ENCODE data around the gene ZFP91.

Gene ZFP91

GRCh38 chr11:58600510-58600909 is 21.6 kb downstream of the ZFP91 start:
- TF ChIP-seq CTCF (IDR thresholded peaks at IDR 0.05; ENCODE audit: low read depth, low read length, poor library complexity, severe bottlenecking): no peak
- Histone ChIP-seq H3K27ac (ENCODE audit: low read depth, low read length) (no peak overlapping the region), H3K4me2 (ENCODE audit: low read length) (no peak overlapping the region), H3K27me3 (ENCODE audit: control insufficient read depth, low read length) (no peaks in the 10 kb centered on the region), H4K20me1 (ENCODE audit: control insufficient read depth, insufficient read depth, low read depth, low read length) (peaks cover 5% of the 10 kb centered on the region; the same call in 1 of the 2 replicates), H3K4me3 (ENCODE audit: low read length) (no peak overlapping the region), H3F3A (ENCODE audit: control insufficient read depth, insufficient read depth) (no peaks in the 10 kb centered on the region; the same call in 1 of the 2 replicates), H3K9me2 (replicated peaks; ENCODE audit: control insufficient read depth, low read length) (no peaks in the 10 kb centered on the region), H3K36me3 (ENCODE audit: control insufficient read depth, low read length) (peaks cover 91% of the 10 kb centered on the region), H3K9me3 (ENCODE audit: control insufficient read depth, insufficient read depth, low read length) (no peaks in the 10 kb centered on the region), H3K79me2 (ENCODE audit: control insufficient read depth, low read length) (peaks cover 100% of the 10 kb centered on the region), H3K4me1 (ENCODE audit: control insufficient read depth, low read length) (peaks cover 12% of the 10 kb centered on the region)

GRCh38 chr11:58606930-58607714 is 28.3 kb downstream of the ZFP91 start:
- Histone ChIP-seq H4K20me1 (ENCODE audit: control insufficient read depth, insufficient read depth, low read depth, low read length) (no peaks in the 10 kb centered on the region), H3K79me2 (ENCODE audit: control insufficient read depth, low read length) (peaks cover 80% of the 10 kb centered on the region), H3K27ac (ENCODE audit: low read depth, low read length) (no peak overlapping the region), H3K36me3 (ENCODE audit: control insufficient read depth, low read length) (peaks cover 87% of the 10 kb centered on the region), H3K9me2 (replicated peaks; ENCODE audit: control insufficient read depth, low read length) (no peaks in the 10 kb centered on the region), H3K4me1 (ENCODE audit: control insufficient read depth, low read length) (peaks cover 20% of the 10 kb centered on the region), H3K9me3 (ENCODE audit: control insufficient read depth, insufficient read depth, low read length) (no peaks in the 10 kb centered on the region), H3K27me3 (ENCODE audit: control insufficient read depth, low read length) (no peaks in the 10 kb centered on the region), H3K4me3 (ENCODE audit: low read length) (no peak overlapping the region), H3F3A (ENCODE audit: control insufficient read depth, insufficient read depth) (no peaks in the 10 kb centered on the region), H3K4me2 (ENCODE audit: low read length) (no peak overlapping the region)
- TF ChIP-seq CTCF (IDR thresholded peaks at IDR 0.05; ENCODE audit: low read depth, low read length, poor library complexity, severe bottlenecking) (no peak), EZH2phosphoT487 (IDR thresholded peaks at IDR 0.05; ENCODE audit: borderline replicate concordance, low read length) (no peak)

GRCh38 chr11:58608331-58608730 is 29.5 kb downstream of the ZFP91 start:
- no peaks in the 10 kb centered on the region; the same call in 1 of the 2 replicates for H3F3A ChIP-seq (ENCODE audit: control insufficient read depth, insufficient read depth)
- no peaks in the 10 kb centered on the region for H4K20me1 ChIP-seq (ENCODE audit: control insufficient read depth, insufficient read depth, low read depth, low read length)
- peaks cover 88% of the 10 kb centered on the region for H3K36me3 ChIP-seq (ENCODE audit: control insufficient read depth, low read length)
- H3K9me2 ChIP-seq (replicated peaks; ENCODE audit: control insufficient read depth, low read length): no peaks in the 10 kb centered on the region
- no peaks in the 10 kb centered on the region for H3K27me3 ChIP-seq (ENCODE audit: control insufficient read depth, low read length)
- H3K4me3 ChIP-seq (ENCODE audit: low read length): no peak overlapping the region
- no peak overlapping the region for H3K4me2 ChIP-seq (ENCODE audit: low read length)
- peaks cover 20% of the 10 kb centered on the region for H3K4me1 ChIP-seq (ENCODE audit: control insufficient read depth, low read length)
- H3K79me2 ChIP-seq (ENCODE audit: control insufficient read depth, low read length): peaks cover 68% of the 10 kb centered on the region
- TF ChIP-seq EZH2phosphoT487 (IDR thresholded peaks at IDR 0.05; ENCODE audit: borderline replicate concordance, low read length): no peak
- no peak for TF ChIP-seq CTCF (IDR thresholded peaks at IDR 0.05; ENCODE audit: low read depth, low read length, poor library complexity, severe bottlenecking)
- no peak overlapping the region for H3K27ac ChIP-seq (ENCODE audit: low read depth, low read length)
- H3K9me3 ChIP-seq (ENCODE audit: control insufficient read depth, insufficient read depth, low read length): no peaks in the 10 kb centered on the region
